ENCODE results near the gene VWA5B1. TPM values are rescaled to one million over a fixed set of nuclear protein-coding genes. Genes with fewer than 3 reads are reported as not detected.
"Not testable (repeated sequence)": the region's sequence is repeated elsewhere in the genome, so short reads cannot be mapped to it uniquely, and the experiment has no call there.

VWA5B1 gene
- total and polyA plus RNA-seq, 2 experiments from 2014 or later: 0.16 to 1.0 TPM

DNA sequence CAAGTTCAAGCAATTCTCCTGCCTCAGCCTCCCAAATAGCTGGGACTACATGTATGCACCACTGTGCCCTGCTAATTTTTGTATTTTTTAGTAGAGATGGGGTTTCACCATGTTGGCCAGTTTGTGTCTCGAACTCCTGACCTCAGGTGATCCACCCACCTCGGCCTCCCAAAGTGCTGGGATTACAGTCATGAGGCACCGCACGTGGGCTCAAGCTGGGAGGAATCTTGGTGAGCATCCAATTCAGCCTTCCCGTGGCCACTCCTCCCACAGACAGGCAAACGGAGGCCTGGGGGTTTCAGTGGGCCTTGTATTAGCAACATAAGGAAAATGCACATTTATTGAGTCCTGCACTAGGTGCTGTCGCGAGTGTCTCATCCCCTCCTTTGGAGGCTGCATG lies 24.5 kb upstream of the VWA5B1 start (continued):
- no peak for TF ChIP-seq CREB1 (CRISPR knock-in tag; IDR thresholded peaks at IDR 0.05; ENCODE audit: low read depth)
- no peak for TF ChIP-seq EZH2phosphoT487 (IDR thresholded peaks at IDR 0.05; ENCODE audit: unreplicated experiment)
- TF ChIP-seq POLR2AphosphoS5 (IDR thresholded peaks at IDR 0.05; ENCODE audit: low read depth): no peak

DNA sequence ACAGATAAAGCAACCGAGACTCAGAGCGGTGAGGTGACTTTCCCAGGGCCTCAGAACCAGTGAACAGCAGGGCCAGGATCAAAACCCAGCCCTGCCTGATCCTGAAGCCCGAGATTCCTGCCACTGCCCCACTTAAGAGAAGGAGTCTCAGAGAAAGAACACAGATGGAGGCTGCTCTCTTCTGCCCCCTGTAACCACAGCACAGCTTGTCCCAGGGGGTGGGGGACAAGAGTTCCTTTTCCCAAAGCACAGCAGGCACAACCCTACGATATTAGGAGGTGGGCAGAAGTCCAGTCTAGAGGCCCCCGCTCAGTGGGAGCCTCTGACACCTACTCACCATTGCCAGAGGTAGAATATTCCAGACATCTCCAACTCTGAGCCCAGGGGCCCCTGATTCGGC lies 24.0 kb upstream of the VWA5B1 start:
- no peak overlapping the region for H3K27ac Mint-ChIP-seq
- H3K4me1 Mint-ChIP-seq: peaks cover 2% of the 10 kb centered on the region; the same call in 1 of the 3 replicates
- H3K9me3 Mint-ChIP-seq: peaks cover 7% of the 10 kb centered on the region; the same call in 2 of the 3 replicates
- H3K4me2 ChIP-seq: no peak overlapping the region
- TF ChIP-seq CTCF (conservative IDR thresholded peaks at IDR 0.05; ENCODE audit: low read depth in 2 of 2): peak; percentile 32 to 50; a peak in 3 of 4 replicates
- no peak for TF ChIP-seq ZNF331 (CRISPR knock-in tag; IDR thresholded peaks at IDR 0.05; ENCODE audit: low read depth)
- peaks cover 7% of the 10 kb centered on the region for H3K27me3 Mint-ChIP-seq (ENCODE audit: insufficient read depth, low read depth, poor library complexity)
- no peaks in the 10 kb centered on the region; the same call in 2 of the 3 replicates for H3K36me3 Mint-ChIP-seq (ENCODE audit: low read depth)
- H3K79me2 ChIP-seq (replicated peaks; ENCODE audit: insufficient read depth): no peaks in the 10 kb centered on the region
- H3F3A ChIP-seq (replicated peaks; ENCODE audit: low read depth): no peaks in the 10 kb centered on the region
- H2AFZ ChIP-seq: peak overlapping the region; percentile 38; the same call in 1 of the 2 replicates
- no peaks in the 10 kb centered on the region for H3K9me2 ChIP-seq (ENCODE audit: insufficient read depth)
- DNase-seq (ENCODE audit: low spot score): peak; percentile 22
- H3K36me3 ChIP-seq (ENCODE audit: insufficient read depth): no peaks in the 10 kb centered on the region
- H4K20me1 ChIP-seq (replicated peaks; ENCODE audit: insufficient read depth): no peaks in the 10 kb centered on the region
- peak; percentile 75 for ATAC-seq
- H3K4me1 ChIP-seq (ENCODE audit: insufficient read depth): no peaks in the 10 kb centered on the region
- H3K27me3 ChIP-seq (ENCODE audit: insufficient read depth): no peaks in the 10 kb centered on the region
- H3K27ac ChIP-seq (ENCODE audit: low read depth): no peak overlapping the region
- no peak overlapping the region for H3K4me3 Mint-ChIP-seq
- no peak overlapping the region for H3K4me3 ChIP-seq

DNA sequence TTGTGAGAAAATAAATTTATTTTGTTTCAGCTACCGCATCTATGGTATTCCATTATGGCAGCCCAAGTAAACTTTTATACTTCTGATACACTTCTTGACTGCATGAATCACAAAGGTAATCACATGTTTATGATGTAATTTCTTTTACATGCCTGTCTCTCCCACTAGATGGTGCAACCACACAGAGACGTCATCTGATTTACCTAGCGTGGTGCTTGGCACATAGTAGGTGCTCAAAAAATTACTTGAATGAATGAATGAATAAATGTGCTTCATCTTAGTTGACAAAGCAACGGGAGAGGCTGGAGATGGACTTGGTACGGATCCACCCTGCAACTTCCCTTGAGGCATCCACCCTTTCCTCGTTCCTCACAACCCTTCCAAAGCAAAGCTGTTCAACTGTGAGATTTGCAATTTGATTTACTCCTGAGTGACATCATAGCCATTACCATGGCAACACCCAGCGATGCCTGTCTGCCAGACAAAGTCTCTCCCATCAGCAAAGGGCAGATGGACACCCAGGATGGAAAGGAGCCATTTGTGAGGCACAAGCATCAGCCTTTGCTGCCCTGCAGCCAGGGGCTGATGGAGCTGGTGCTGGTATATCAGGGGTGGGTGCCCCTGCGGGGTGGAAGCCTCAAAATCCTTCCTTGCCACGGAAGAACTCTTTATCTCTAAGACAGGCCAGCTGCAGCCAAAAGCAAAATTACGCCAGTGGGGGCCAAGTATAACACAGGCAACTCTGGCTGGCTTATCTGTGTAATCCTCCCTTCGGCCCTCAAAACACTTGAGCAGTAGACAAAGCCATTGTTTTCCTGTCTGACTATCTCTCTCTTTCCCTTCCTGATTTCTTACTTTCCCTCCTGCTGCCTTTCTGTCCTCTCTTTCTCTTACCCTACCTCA lies 18.9 kb upstream of the VWA5B1 start:
- Mint-ChIP-seq H3K9me3 (peaks cover 7% of the 10 kb centered on the region; the same call in 2 of the 3 replicates), H3K4me1 (peaks cover 4% of the 10 kb centered on the region; the same call in 2 of the 3 replicates), H3K4me3 (no peak overlapping the region), H3K27me3 (ENCODE audit: insufficient read depth, low read depth, poor library complexity) (peaks cover 7% of the 10 kb centered on the region), H3K27ac (no peak overlapping the region), H3K36me3 (ENCODE audit: low read depth) (no peaks in the 10 kb centered on the region; the same call in 2 of the 3 replicates)
- Histone ChIP-seq H3K27me3 (ENCODE audit: insufficient read depth) (no peaks in the 10 kb centered on the region), H3K4me1 (ENCODE audit: insufficient read depth) (no peaks in the 10 kb centered on the region), H3K79me2 (replicated peaks; ENCODE audit: insufficient read depth) (no peaks in the 10 kb centered on the region), H3F3A (replicated peaks; ENCODE audit: low read depth) (no peaks in the 10 kb centered on the region), H3K4me3 (no peak overlapping the region), H3K36me3 (ENCODE audit: insufficient read depth) (no peaks in the 10 kb centered on the region), H3K27ac (ENCODE audit: low read depth) (no peak overlapping the region), H3K4me2 (no peak overlapping the region), H4K20me1 (replicated peaks; ENCODE audit: insufficient read depth) (no peaks in the 10 kb centered on the region), H2AFZ (no peak overlapping the region), H3K9me2 (ENCODE audit: insufficient read depth) (no peaks in the 10 kb centered on the region)
- ATAC-seq: no peak
- no peak for DNase-seq (ENCODE audit: low spot score)
- TF ChIP-seq, protein P1, sequence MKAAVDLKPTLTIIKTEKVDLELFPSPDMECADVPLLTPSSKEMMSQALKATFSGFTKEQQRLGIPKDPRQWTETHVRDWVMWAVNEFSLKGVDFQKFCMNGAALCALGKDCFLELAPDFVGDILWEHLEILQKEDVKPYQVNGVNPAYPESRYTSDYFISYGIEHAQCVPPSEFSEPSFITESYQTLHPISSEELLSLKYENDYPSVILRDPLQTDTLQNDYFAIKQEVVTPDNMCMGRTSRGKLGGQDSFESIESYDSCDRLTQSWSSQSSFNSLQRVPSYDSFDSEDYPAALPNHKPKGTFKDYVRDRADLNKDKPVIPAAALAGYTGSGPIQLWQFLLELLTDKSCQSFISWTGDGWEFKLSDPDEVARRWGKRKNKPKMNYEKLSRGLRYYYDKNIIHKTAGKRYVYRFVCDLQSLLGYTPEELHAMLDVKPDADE (IDR thresholded peaks at IDR 0.05): no peak
- peak; percentile 26 to 47; a peak in 3 of 4 replicates for TF ChIP-seq CTCF (conservative IDR thresholded peaks at IDR 0.05; ENCODE audit: low read depth in 2 of 2)
- no peak for TF ChIP-seq CREB1 (CRISPR knock-in tag; IDR thresholded peaks at IDR 0.05; ENCODE audit: low read depth)

- H3F3A ChIP-seq (replicated peaks; ENCODE audit: low read depth); H3K9me2 ChIP-seq (ENCODE audit: insufficient read depth); H2AFZ ChIP-seq; H3K36me3 Mint-ChIP-seq (ENCODE audit: low read depth); H4K20me1 ChIP-seq (replicated peaks; ENCODE audit: insufficient read depth); H3K36me3 ChIP-seq (ENCODE audit: insufficient read depth); H3K4me1 ChIP-seq (ENCODE audit: insufficient read depth); H3K9me3 Mint-ChIP-seq; H3K79me2 ChIP-seq (replicated peaks; ENCODE audit: insufficient read depth); H3K27me3 ChIP-seq (ENCODE audit: insufficient read depth); H3K27ac ChIP-seq (ENCODE audit: low read depth); H3K4me3 Mint-ChIP-seq; ATAC-seq; H3K4me2 ChIP-seq; H3K27me3 Mint-ChIP-seq (ENCODE audit: insufficient read depth, low read depth, poor library complexity); H3K4me1 Mint-ChIP-seq; H3K27ac Mint-ChIP-seq; DNase-seq (ENCODE audit: low spot score); H3K4me3 ChIP-seq: not testable (repeated sequence)
Observed at GRCh38 chr1:20273716-20274115, 17.0 kb upstream of the VWA5B1 start.

All from GM23338 (cell line).